ENCODE data around the gene RAPSN.

Gene RAPSN

DNA sequence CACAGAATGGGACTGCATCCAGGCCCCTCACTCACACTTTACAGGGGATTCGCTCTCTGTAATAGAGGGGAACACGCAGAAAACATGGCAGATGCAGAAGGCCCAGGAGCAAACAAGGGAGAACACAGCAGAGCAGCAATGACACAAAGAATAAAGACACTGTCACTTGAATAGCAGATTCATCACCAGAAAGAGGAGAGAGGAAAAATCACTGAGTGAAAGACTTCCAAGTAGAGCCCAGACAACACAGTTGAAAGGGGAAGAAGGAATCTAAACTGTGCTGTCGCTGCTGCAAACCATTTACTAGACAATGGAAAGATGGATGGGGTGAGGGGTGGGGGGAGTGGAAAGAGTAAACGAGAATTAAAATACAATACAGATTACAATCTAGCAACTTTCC is 28.8 kb upstream of the RAPSN start:
- no peak overlapping the region for H3K4me3 ChIP-seq (ENCODE audit: low read depth, low read length)
- TF ChIP-seq, protein P1, sequence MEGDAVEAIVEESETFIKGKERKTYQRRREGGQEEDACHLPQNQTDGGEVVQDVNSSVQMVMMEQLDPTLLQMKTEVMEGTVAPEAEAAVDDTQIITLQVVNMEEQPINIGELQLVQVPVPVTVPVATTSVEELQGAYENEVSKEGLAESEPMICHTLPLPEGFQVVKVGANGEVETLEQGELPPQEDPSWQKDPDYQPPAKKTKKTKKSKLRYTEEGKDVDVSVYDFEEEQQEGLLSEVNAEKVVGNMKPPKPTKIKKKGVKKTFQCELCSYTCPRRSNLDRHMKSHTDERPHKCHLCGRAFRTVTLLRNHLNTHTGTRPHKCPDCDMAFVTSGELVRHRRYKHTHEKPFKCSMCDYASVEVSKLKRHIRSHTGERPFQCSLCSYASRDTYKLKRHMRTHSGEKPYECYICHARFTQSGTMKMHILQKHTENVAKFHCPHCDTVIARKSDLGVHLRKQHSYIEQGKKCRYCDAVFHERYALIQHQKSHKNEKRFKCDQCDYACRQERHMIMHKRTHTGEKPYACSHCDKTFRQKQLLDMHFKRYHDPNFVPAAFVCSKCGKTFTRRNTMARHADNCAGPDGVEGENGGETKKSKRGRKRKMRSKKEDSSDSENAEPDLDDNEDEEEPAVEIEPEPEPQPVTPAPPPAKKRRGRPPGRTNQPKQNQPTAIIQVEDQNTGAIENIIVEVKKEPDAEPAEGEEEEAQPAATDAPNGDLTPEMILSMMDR (IDR thresholded peaks at IDR 0.05; ENCODE audit: borderline replicate concordance, insufficient read depth, low read depth, low read length), result no peak

DNA sequence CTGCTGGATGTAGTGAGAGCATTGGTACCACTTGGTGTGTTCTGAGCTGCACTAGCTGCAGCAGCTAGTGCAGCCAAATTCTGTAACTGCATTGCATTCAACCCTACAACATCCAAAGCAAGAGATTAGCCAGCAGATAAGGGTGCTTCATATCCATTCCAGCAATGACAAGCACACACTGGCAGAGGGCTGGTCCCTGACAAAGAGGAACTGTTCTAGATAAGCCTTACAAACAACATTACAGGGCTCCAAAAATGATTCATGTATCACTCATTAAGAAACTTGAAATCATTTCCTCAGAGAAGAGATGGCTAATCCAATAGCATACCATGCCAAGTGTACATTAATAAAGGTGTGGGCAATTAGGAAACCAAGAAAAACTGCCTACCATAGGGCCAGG is 28.4 kb upstream of the RAPSN start:
- TF ChIP-seq, protein P1 (IDR thresholded peaks at IDR 0.05; ENCODE audit: borderline replicate concordance, insufficient read depth, low read depth, low read length), result no peak
- no peak overlapping the region for H3K4me3 ChIP-seq (ENCODE audit: low read depth, low read length)

DNA sequence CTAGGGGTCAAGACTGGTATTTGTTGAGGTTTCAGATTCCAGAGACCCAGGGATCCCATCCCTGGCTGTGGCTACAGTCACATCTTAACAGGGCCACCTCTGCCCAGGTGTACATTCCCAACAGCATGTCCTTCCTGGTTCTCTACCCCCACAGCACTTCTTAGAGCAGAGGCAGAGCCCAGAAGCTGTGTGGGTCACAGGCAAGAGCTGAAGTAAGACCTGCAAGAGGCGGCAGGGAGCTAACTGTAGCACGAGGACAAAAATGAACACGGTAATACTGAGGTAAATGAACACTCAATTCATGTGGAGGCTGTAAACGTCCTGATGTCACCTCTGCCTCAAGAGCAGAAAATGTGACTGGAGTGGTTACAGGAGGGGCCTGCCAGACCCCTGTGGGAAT is 21.7 kb upstream of the RAPSN start:
- TF ChIP-seq, protein P1 (IDR thresholded peaks at IDR 0.05; ENCODE audit: borderline replicate concordance, insufficient read depth, low read depth, low read length), result no peak
- H3K4me3 ChIP-seq (ENCODE audit: low read depth, low read length), result no peak overlapping the region

DNA sequence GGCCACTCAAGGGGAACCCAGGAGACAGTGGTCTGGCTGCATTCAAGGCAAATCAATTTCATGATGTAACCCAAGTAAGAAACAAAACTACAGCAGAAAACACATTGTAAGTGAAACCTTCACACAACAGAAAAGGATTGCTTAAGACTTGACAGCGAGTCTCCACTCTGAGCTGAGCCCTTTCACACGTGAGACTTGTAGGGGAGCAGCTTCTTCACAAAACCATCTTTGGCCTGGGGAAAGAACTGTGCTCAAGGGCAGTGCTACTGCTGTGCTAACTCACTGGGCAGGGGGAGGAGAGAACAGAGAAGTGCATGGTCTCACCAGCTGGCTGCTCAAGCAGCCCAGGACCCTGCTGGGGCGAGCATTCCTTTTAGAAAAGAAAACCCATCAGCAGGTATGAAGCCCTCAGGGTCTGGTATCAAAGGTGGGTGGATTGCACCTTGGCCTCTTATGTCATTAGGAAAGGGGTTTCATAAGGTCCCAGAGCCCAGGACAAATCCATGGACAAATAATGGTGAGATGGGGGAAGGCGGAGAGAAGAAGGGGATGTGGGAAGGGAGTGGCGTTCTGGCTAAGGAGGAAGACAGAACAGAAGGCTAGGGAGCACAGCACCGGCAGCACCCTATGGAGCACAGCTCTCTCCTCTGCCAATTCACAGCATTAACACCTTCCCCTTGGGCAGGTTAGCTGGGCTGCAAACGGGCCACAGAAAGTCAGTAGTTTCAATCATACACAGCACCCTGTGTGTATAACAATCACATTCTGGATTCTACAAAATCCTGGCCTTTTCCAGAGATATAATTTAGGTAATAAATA is 20.6 kb upstream of the RAPSN start:
- TF ChIP-seq, protein P1 (IDR thresholded peaks at IDR 0.05; ENCODE audit: borderline replicate concordance, insufficient read depth, low read depth, low read length), result no peak
- no peak overlapping the region for H3K4me3 ChIP-seq (ENCODE audit: low read depth, low read length)

DNA sequence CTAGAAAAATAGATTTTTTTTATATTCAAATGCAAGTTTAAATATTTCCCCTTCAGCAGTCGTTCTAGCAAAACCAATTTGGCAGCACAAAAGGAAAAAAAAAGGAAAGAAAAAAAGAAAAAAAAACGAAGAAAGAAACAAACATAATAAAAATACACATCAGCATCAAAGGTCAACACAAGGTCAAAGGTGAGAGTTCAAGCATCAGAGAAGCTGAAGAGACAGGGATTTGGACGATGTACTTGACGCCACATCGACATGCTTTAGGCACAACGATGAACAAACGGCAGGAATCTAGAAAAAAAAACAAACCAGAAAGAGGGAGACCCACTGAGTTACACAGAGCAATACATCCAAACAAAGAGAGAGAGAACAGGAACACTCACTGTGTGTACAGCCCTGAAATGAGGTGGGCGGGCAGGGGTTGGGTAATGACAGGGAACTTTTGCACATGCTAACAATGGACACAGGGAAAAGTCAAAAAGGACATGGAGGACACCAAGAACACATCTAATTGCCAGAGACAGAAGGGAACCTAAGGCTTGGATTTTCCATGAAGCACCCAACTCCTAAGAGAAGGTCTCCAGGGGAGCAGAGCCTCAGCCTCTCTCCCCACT is 19.8 kb upstream of the RAPSN start:
- TF ChIP-seq, protein P1 (IDR thresholded peaks at IDR 0.05; ENCODE audit: borderline replicate concordance, insufficient read depth, low read depth, low read length), result no peak
- no peak overlapping the region for H3K4me3 ChIP-seq (ENCODE audit: low read depth, low read length)

DNA sequence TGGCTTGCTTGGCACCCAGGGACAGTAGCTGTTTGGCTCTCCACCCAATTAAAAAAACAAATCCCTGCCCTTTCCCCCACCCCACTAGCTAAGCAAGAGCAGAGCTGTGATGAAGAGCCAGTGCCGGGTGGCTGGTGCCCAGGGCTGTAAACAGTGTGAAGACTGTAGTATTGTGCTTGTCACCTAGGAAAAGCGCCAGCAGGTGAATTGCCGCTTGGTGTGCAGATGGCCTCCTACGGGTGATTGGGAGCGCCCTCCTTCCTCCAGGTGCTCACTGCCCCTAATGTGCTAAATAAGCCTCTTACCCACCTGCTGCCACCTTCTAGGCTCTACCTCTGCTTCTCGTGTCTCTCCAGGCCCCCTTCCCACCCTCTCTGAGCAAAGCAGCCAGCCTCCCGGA is 18.4 kb upstream of the RAPSN start:
- H3K4me3 ChIP-seq (ENCODE audit: low read depth, low read length), result no peak overlapping the region

More for the DNA sequence above, 18.4 kb upstream of the RAPSN start:
- TF ChIP-seq, protein P1 (IDR thresholded peaks at IDR 0.05; ENCODE audit: borderline replicate concordance, insufficient read depth, low read depth, low read length), result no peak

All from GM12875 (cell line).